ENCODE measurements around the gene DCAF11. TPM values are rescaled to one million over a fixed set of nuclear protein-coding genes. Genes with fewer than 3 reads are reported as not detected.

Gene DCAF11
- total RNA-seq, 1 donor from 2014 or later = 93.9 TPM

GRCh38 chr14:24079491-24080141, 35.0 kb upstream of the DCAF11 start:
- no peak for DNase-seq

- no peak for DNase-seq
Observed at GRCh38 chr14:24080142-24080530, 34.4 kb upstream of the DCAF11 start.

- peak; percentile 35 for DNase-seq
Observed at GRCh38 chr14:24080888-24081738, 33.5 kb upstream of the DCAF11 start.

- DNase-seq = no peak
Observed at GRCh38 chr14:24081739-24082211, 32.8 kb upstream of the DCAF11 start.

GRCh38 chr14:24082411-24083080, 32.0 kb upstream of the DCAF11 start:
- DNase-seq = no peak

- no peak for DNase-seq
Observed at GRCh38 chr14:24083462-24083861, 31.1 kb upstream of the DCAF11 start.

GRCh38 chr14:24084440-24084839, 30.1 kb upstream of the DCAF11 start:
- no peak for DNase-seq

GRCh38 chr14:24085215-24085614, 29.4 kb upstream of the DCAF11 start:
- DNase-seq = no peak

GRCh38 chr14:24086193-24086955, 28.2 kb upstream of the DCAF11 start:
- DNase-seq = no peak

GRCh38 chr14:24087004-24087403, 27.6 kb upstream of the DCAF11 start:
- DNase-seq = no peak

GRCh38 chr14:24088095-24088494, 26.5 kb upstream of the DCAF11 start:
- DNase-seq = no peak

- no peak for DNase-seq
Observed at GRCh38 chr14:24089890-24090289, 24.7 kb upstream of the DCAF11 start.

- no peak for DNase-seq
Observed at GRCh38 chr14:24092110-24092504, 22.5 kb upstream of the DCAF11 start.

GRCh38 chr14:24092505-24093206, 21.9 kb upstream of the DCAF11 start:
- no peak for DNase-seq

GRCh38 chr14:24093207-24093900, 21.2 kb upstream of the DCAF11 start:
- DNase-seq = no peak

GRCh38 chr14:24093901-24094840, 20.4 kb upstream of the DCAF11 start, which contains the start of gene PCK2:
TSS of gene PCK2 (plus strand) at chr14:24094311. CDS start at chr14:24094406, 95 bp downstream.
- peak; percentile 64 for DNase-seq

- peak; percentile 18 for DNase-seq
Observed at GRCh38 chr14:24094841-24095270, 19.7 kb upstream of the DCAF11 start.

- DNase-seq = no peak
Observed at GRCh38 chr14:24095271-24096068, 19.1 kb upstream of the DCAF11 start.

GRCh38 chr14:24096545-24097181, 17.9 kb upstream of the DCAF11 start:
- no peak for DNase-seq

Data from dermis blood vessel endothelial cell (primary cell).